HEK293T (cell line): ENCODE results near the gene CACNA1C.

ENCODE experiments used
- FOXA1 ChIP-seq: fragments of 450-650 bp; IDR thresholded peaks from 2 replicates; pipeline ENCODE4 v1.6.1; 2016; ENCODE audit warnings: mild to moderate bottlenecking
- SP1 ChIP-seq: fragments of 450-650 bp; IDR thresholded peaks from 2 replicates; pipeline ENCODE4 v1.6.1; 2017
- SUZ12 ChIP-seq: fragments of 450-650 bp; IDR thresholded peaks from 2 replicates; pipeline ENCODE4 v1.6.1; 2016; ENCODE audit warnings: mild to moderate bottlenecking
- TARDBP ChIP-seq: fragments of 450-650 bp; IDR thresholded peaks from 2 replicates; pipeline ENCODE4 v1.6.1; 2016

GRCh38 chr12:2281446-2281845, 228.7 kb downstream of the CACNA1C start:
- TF ChIP-seq TARDBP (no peak), SUZ12 (no peak), SP1 (no peak), FOXA1 (no peak)
